Measurements from ENCODE around the gene CIB4. TPM values are rescaled to one million over a fixed set of nuclear protein-coding genes. Genes with fewer than 3 reads are reported as not detected.
"Not testable (repeated sequence)": the region's sequence is repeated elsewhere in the genome, so short reads cannot be mapped to it uniquely, and the experiment has no call there.

Gene CIB4
- total and polyA plus RNA-seq, 9 donors: 3.9 TPM; not detected in 8

GRCh38 chr2:26670171-26670570 lies 29.0 kb upstream of the CIB4 start:
- TF ChIP-seq POLR2A (IDR thresholded peaks at IDR 0.05) (no peak), EP300 (IDR thresholded peaks at IDR 0.05) (no peak), CTCF (IDR thresholded peaks at IDR 0.05) (no peak)
- no peak for DNase-seq

GRCh38 chr2:26668856-26669750 lies 27.9 kb upstream of the CIB4 start:
- 56 to 68% (median 59%) methylated on average over 8 of the region's 8 CpGs for WGBS, 3 donors
- Histone ChIP-seq H3K27me3 (no peaks in the 10 kb centered on the region), H3K27ac (no peak overlapping the region), H3K4me1 (ENCODE audit: insufficient read depth) (no peaks in the 10 kb centered on the region), H3K9me3 (no peaks in the 10 kb centered on the region), H3K36me3 (no peaks in the 10 kb centered on the region), H3K4me3 (no peak overlapping the region)
- no peak for TF ChIP-seq POLR2A (IDR thresholded peaks at IDR 0.05)
- no peak for TF ChIP-seq EP300 (IDR thresholded peaks at IDR 0.05)
- no peak for TF ChIP-seq CTCF (IDR thresholded peaks at IDR 0.05)
- DNase-seq: no peak
- intact Hi-C loops (cut with DNase I): no loop called here

More at GRCh38 chr2:26670171-26670570, 29.0 kb upstream of the CIB4 start:
- Histone ChIP-seq H3K36me3 (no peaks in the 10 kb centered on the region), H3K27me3 (no peaks in the 10 kb centered on the region), H3K27ac (no peak overlapping the region), H3K9me3 (no peaks in the 10 kb centered on the region), H3K4me3 (no peak overlapping the region), H3K4me1 (ENCODE audit: insufficient read depth) (no peaks in the 10 kb centered on the region)
- WGBS, 3 donors: 16 to 27% (median 23%) methylated on average over 3 of the region's 3 CpGs
- intact Hi-C loops (cut with DNase I): no loop called here

GRCh38 chr2:26668041-26668440 lies 26.9 kb upstream of the CIB4 start:
- no peak overlapping the region for H3K4me3 ChIP-seq
- 90 to 95% (median 92%) methylated on average over 4 of the region's 4 CpGs for WGBS, 3 donors
- intact Hi-C loops (cut with DNase I): no loop called here
- H3K27me3 ChIP-seq: no peaks in the 10 kb centered on the region
- DNase-seq: no peak
- H3K4me1 ChIP-seq (ENCODE audit: insufficient read depth): no peaks in the 10 kb centered on the region
- H3K27ac ChIP-seq: no peak overlapping the region
- no peaks in the 10 kb centered on the region for H3K36me3 ChIP-seq
- TF ChIP-seq CTCF (IDR thresholded peaks at IDR 0.05): no peak
- H3K9me3 ChIP-seq: no peaks in the 10 kb centered on the region

- WGBS, 3 donors: 51 to 98% (median 96%) methylated on average over 2 of the region's 2 CpGs
Measured at GRCh38 chr2:26666671-26667070, 25.5 kb upstream of the CIB4 start.

GRCh38 chr2:26665296-26665695 lies 24.1 kb upstream of the CIB4 start:
- H3K27me3 ChIP-seq; H3K4me3 ChIP-seq; intact Hi-C loops (cut with DNase I); H3K4me1 ChIP-seq (ENCODE audit: insufficient read depth); H3K27ac ChIP-seq; H3K36me3 ChIP-seq; DNase-seq; H3K9me3 ChIP-seq: not testable (repeated sequence)
- WGBS, 3 donors: 84 to 94% (median 90%) methylated on average over 20 to 21 of the region's 21 CpGs

More at GRCh38 chr2:26666671-26667070, 25.5 kb upstream of the CIB4 start:
- no peak overlapping the region for H3K27ac ChIP-seq
- H3K27me3 ChIP-seq: no peaks in the 10 kb centered on the region
- intact Hi-C loops (cut with DNase I): no loop called here
- no peaks in the 10 kb centered on the region for H3K4me1 ChIP-seq (ENCODE audit: insufficient read depth)
- no peak for TF ChIP-seq CTCF (IDR thresholded peaks at IDR 0.05)
- no peak for TF ChIP-seq POLR2A (IDR thresholded peaks at IDR 0.05)
- no peak for TF ChIP-seq EP300 (IDR thresholded peaks at IDR 0.05)
- H3K9me3 ChIP-seq: no peaks in the 10 kb centered on the region
- DNase-seq: no peak
- H3K4me3 ChIP-seq: no peak overlapping the region
- no peaks in the 10 kb centered on the region for H3K36me3 ChIP-seq

Data from ovary (tissue), 9 donors.